ENCODE data around the gene HCN4. TPM values are rescaled to one million over a fixed set of nuclear protein-coding genes. Genes with fewer than 3 reads are reported as not detected.

The HCN4 gene
- total and polyA plus RNA-seq, 2 of the 8 experiments (the other 6 are each of a cell fraction or from before 2014, with no cell fraction given), result 3.7 to 8.5 TPM

- TF ChIP-seq CHD7 (IDR thresholded peaks at IDR 0.05; ENCODE audit: insufficient replicate concordance, low read length) (no peak), NANOG (IDR thresholded peaks at IDR 0.05; ENCODE audit: insufficient read depth, low read depth, low read length, poor library complexity, severe bottlenecking) (no peak), ATF2 (IDR thresholded peaks at IDR 0.05; ENCODE audit: low read length) (no peak), CBX8 (IDR thresholded peaks at IDR 0.05; ENCODE audit: borderline replicate concordance, low read depth, low read length) (no peak)
Observed at GRCh38 chr15:73282567-73283365, 86.0 kb downstream of the HCN4 start (continued).
